ENCODE data around the gene EFTUD2. TPM values are rescaled to one million over a fixed set of nuclear protein-coding genes. Genes with fewer than 3 reads are reported as not detected.

The EFTUD2 gene
- total and polyA plus RNA-seq, 2 of the 13 experiments (the other 11 are each of a cell fraction or from before 2014, with no cell fraction given) = 111 to 137 TPM

GRCh38 chr17:44908761-44909326 is 9.6 kb upstream of the EFTUD2 start:
- H4K20me1 ChIP-seq (ENCODE audit: insufficient read depth, low read length) = no peaks in the 10 kb centered on the region; the same call in 1 of the 2 replicates
- BruUV-seq (replicated peaks) = no TSS peak
- intact Hi-C loops (cut with micrococcal nuclease; ENCODE audit: unreplicated experiment) = loop anchor here (10.0 kb wide), 1 partner anchor 186 kb away; no protein-coding TSS in a partner anchor

GRCh38 chr17:44907729-44908470 is 8.7 kb upstream of the EFTUD2 start:
- Histone ChIP-seq H3K9me3 (ENCODE audit: low read length) (no peaks in the 10 kb centered on the region), H3K4me3 (replicated peaks in 1 of 3; ENCODE audit: insufficient read depth in 1 of 3, low read depth in 2 of 3, low read length in 3 of 3) (no peak overlapping the region), H3K36me3 (replicated peaks in 1 of 2; ENCODE audit: control insufficient read depth in 1 of 2, insufficient read depth in 2 of 2, low read length in 2 of 2) (no peaks in the 10 kb centered on the region), H3K4me2 (ENCODE audit: low read depth, low read length) (no peak overlapping the region), H3K79me2 (ENCODE audit: insufficient read depth, low read length) (no peaks in the 10 kb centered on the region), H4K20me1 (ENCODE audit: insufficient read depth, low read length) (no peaks in the 10 kb centered on the region; the same call in 1 of the 2 replicates), H3K27me3 (ENCODE audit: control insufficient read depth in 1 of 2, insufficient read depth in 2 of 2, low read length in 2 of 2) (peaks cover 8 to 41% of the 10 kb centered on the region in 2 experiments; a peak in 4 of 5 replicates), H3K27ac (ENCODE audit: extremely low read length, insufficient read depth, low read length) (no peak overlapping the region), H2AFZ (ENCODE audit: low read length) (no peak overlapping the region), H3K9ac (ENCODE audit: insufficient read depth, low read depth, low read length) (no peak overlapping the region), H3K4me1 (ENCODE audit: insufficient read depth, low read length) (peaks cover 54% of the 10 kb centered on the region)
- POLR2A ChIA-PET = no interaction called here
- ATAC-seq = no peak
- in situ Hi-C loops (cut with HindIII; ENCODE audit: extremely low pct_ligation_motif_present, low pct_unique_long_range_greater_than_20kb) (no loop called here), intact Hi-C loops (cut with micrococcal nuclease; ENCODE audit: unreplicated experiment) (loop anchor here (10.0 kb wide), 1 partner anchor 187 kb away; no protein-coding TSS in a partner anchor)
- 35% methylated on average over 11 of the region's 11 CpGs for WGBS (ENCODE audit: low lambda C conversion rate)
- CTCF ChIA-PET (ENCODE audit: low intra/inter-chr PET ratio, low total read pairs) = no interaction called here
- BruUV-seq (replicated peaks) = no TSS peak
- DNase-seq (ENCODE audit: low spot score) = no peak
- FAIRE-seq = no peak
- TF ChIP-seq ZNF101 (CRISPR knock-in tag; IDR thresholded peaks at IDR 0.05; ENCODE audit: borderline replicate concordance, low read depth) (no peak), SP5 (CRISPR knock-in tag; IDR thresholded peaks at IDR 0.05; ENCODE audit: borderline replicate concordance, low read depth) (no peak), ZNF674 (CRISPR knock-in tag; IDR thresholded peaks at IDR 0.05; ENCODE audit: low read depth) (no peak), ZNF713 (CRISPR knock-in tag; IDR thresholded peaks at IDR 0.05) (no peak), RARG (CRISPR knock-in tag; IDR thresholded peaks at IDR 0.05; ENCODE audit: low read depth) (no peak), ZSCAN12 (CRISPR knock-in tag; IDR thresholded peaks at IDR 0.05) (no peak), MXI1 (IDR thresholded peaks at IDR 0.05; ENCODE audit: borderline replicate concordance, low read depth, low read length) (no peak), ATM (IDR thresholded peaks at IDR 0.05; ENCODE audit: borderline replicate concordance) (no peak), AGO2 (optimal IDR thresholded peaks at IDR 0.05; ENCODE audit: low read depth, low read length) (no peak), THAP8 (CRISPR knock-in tag; IDR thresholded peaks at IDR 0.05; ENCODE audit: borderline replicate concordance) (no peak), ZNF430 (CRISPR knock-in tag; IDR thresholded peaks at IDR 0.05) (no peak), HOXA3 (CRISPR knock-in tag; IDR thresholded peaks at IDR 0.05) (no peak)
- TF ChIP-seq, protein P1, sequence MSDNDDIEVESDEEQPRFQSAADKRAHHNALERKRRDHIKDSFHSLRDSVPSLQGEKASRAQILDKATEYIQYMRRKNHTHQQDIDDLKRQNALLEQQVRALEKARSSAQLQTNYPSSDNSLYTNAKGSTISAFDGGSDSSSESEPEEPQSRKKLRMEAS (IDR thresholded peaks at IDR 0.05) = no peak

More at GRCh38 chr17:44908761-44909326, 9.6 kb upstream of the EFTUD2 start:
- no peaks in the 10 kb centered on the region for H3K9me3 ChIP-seq (ENCODE audit: low read length)
- no peak for DNase-seq (ENCODE audit: low spot score)
- no peak overlapping the region for H3K27ac ChIP-seq (ENCODE audit: extremely low read length, insufficient read depth, low read length)
- no peak for FAIRE-seq
- ChIA-PET CTCF (ENCODE audit: low intra/inter-chr PET ratio, low total read pairs) (no interaction called here), POLR2A (interaction anchor here (1.2 kb wide), 1 partner anchor 10 kb away, joined by 3 read pairs; the partner anchor contains the start of gene EFTUD2)
- ATAC-seq = no peak
- TF ChIP-seq SMARCC2 (IDR thresholded peaks at IDR 0.05) (no peak), ZFX (CRISPR knock-in tag; IDR thresholded peaks at IDR 0.05; ENCODE audit: low read depth) (no peak), TBX2 (CRISPR knock-in tag; IDR thresholded peaks at IDR 0.05; ENCODE audit: borderline replicate concordance) (no peak), PTBP1 (IDR thresholded peaks at IDR 0.05; ENCODE audit: low read depth, low read length, poor library complexity, severe bottlenecking) (no peak)
- TF ChIP-seq, protein P2, sequence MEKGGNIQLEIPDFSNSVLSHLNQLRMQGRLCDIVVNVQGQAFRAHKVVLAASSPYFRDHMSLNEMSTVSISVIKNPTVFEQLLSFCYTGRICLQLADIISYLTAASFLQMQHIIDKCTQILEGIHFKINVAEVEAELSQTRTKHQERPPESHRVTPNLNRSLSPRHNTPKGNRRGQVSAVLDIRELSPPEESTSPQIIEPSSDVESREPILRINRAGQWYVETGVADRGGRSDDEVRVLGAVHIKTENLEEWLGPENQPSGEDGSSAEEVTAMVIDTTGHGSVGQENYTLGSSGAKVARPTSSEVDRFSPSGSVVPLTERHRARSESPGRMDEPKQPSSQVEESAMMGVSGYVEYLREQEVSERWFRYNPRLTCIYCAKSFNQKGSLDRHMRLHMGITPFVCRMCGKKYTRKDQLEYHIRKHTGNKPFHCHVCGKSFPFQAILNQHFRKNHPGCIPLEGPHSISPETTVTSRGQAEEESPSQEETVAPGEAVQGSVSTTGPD (CRISPR knock-in tag; IDR thresholded peaks at IDR 0.05) = no peak
- WGBS (ENCODE audit: low lambda C conversion rate) = 63% methylated on average over 10 of the region's 10 CpGs
- H3K4me2 ChIP-seq (ENCODE audit: low read depth, low read length) = no peak overlapping the region
- H3K79me2 ChIP-seq (ENCODE audit: insufficient read depth, low read length) = no peaks in the 10 kb centered on the region
- no peaks in the 10 kb centered on the region for H3K36me3 ChIP-seq (replicated peaks in 1 of 2; ENCODE audit: control insufficient read depth in 1 of 2, insufficient read depth in 2 of 2, low read length in 2 of 2)
- in situ Hi-C loops (cut with HindIII; ENCODE audit: extremely low pct_ligation_motif_present, low pct_unique_long_range_greater_than_20kb) = no loop called here
- H3K4me1 ChIP-seq (ENCODE audit: insufficient read depth, low read length) = peaks cover 64% of the 10 kb centered on the region
- no peak overlapping the region for H2AFZ ChIP-seq (ENCODE audit: low read length)
- H3K27me3 ChIP-seq (ENCODE audit: control insufficient read depth in 1 of 2, insufficient read depth in 2 of 2, low read length in 2 of 2) = peaks cover 13 to 50% of the 10 kb centered on the region in 2 experiments; a peak in 4 of 5 replicates
- H3K4me3 ChIP-seq (replicated peaks in 1 of 3; ENCODE audit: insufficient read depth in 1 of 3, low read depth in 2 of 3, low read length in 3 of 3) = no peak overlapping the region
- no peak overlapping the region for H3K9ac ChIP-seq (ENCODE audit: insufficient read depth, low read depth, low read length)
